ENCODE data around the gene SLC1A1.
"Not testable (repeated sequence)": the region's sequence is repeated elsewhere in the genome, so short reads cannot be mapped to it uniquely, and the experiment has no call there.

The SLC1A1 gene

DNA sequence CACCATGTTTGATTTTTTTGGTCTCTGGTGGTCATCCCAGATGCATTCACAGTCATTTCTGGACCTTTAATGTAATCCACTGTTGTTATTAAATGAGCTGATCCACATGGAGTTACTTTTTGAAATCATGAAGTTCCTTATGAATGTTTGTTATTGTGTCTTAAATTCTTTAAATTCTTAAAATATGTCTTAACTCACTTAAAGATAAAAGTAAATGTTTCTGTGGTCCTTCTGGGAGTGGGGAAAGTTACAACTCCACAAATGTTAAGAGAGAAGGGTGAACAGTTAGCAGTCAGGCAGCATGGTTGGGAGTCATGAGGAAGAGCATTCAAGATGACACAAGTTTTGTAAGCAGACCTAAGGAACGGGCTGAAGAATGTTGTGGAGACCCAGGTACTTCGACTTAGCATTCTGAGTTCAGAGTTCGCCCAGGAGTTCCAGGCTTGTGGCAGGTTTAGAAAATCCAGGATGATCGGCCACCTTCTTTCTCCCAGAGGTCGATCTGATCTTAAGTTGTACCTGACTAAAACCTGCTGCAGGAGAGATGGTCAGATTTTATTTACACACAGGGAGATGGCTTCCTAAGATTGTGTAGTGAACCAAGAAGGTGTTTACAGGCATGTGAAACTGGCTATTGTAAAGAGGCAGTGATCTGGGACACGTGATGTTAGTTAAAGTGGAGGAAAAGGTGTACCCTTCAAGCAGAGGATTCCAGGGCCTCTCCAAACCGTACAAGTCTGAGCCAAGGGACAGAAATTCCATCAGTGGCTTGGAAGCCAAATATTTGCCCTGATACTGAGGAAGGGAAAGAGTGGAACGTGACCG is 17.2 kb downstream of the SLC1A1 start:
- DNase-seq: no peak

DNA sequence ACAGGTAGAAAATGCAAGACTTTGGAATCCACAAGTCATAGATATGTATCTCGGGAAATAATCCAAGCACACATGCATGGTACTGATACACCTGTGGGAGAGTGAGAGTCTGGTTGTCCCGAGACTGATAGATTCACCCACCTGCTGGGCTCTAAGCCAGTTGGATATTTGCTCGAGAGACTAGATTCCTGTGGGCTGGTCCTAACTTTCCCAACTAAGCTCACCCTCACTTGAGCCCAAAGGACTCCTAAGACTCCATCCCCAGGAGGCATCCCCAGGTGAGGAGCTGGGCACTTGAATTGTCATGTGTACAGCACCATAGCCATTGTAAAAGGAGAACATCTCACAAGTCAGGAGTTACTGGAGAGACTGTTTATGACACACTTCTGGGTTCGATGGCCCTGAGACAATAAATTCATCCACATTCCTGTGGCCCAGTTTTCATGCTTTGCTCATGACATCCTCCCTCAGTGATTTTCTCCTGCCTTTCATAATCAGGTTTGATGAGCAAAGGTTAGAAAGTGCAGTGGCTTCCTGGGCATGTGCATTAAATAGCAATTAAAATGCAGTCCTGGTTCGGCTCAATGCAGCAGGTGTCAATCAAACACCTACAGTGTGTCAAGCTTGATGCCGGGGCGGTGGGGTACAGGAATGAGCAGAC is 18.1 kb downstream of the SLC1A1 start:
- no peak for DNase-seq

- no peak for DNase-seq
Observed at GRCh38 chr9:4508907-4509589, 18.8 kb downstream of the SLC1A1 start.

GRCh38 chr9:4509590-4509984 is 19.3 kb downstream of the SLC1A1 start:
- no peak for DNase-seq

DNA sequence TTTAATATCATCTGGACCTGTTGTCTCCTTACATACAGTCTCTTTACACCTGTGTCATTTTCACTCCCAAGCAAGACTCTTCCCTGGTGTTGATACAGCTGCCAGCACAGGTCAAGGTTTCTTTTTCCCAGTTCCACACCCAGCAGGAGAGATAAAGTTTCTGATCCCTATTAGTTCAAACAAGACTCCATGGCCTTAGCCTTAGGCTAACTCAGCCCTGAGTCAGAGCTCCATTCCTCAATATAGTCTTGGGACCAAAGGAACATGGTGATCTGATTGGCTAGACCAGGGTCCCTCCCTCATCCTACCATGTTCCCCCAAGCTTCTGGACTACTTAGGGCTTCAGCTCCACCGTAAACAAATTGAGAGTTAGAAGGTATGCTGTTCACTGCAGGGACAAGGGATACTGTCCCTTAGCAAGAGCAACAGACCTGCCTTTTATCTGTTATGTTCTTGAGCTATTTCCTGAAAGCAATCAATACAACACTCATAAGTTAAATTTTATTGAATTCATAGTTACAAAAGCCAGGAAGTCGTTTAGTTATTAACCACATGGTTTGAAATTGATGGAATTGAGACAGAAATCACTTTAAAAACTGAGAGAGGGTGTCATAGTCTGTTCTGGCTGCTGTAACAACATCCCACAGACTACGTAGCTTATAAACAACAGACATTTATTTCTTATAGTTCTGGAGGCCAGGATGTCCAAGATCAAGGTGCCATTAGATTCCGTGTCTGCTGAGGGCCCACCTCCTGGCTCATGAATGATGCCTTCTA is 20.5 kb downstream of the SLC1A1 start:
- DNase-seq: no peak

- DNase-seq: no peak
Observed at GRCh38 chr9:4514252-4515128, 24.2 kb downstream of the SLC1A1 start.

DNA sequence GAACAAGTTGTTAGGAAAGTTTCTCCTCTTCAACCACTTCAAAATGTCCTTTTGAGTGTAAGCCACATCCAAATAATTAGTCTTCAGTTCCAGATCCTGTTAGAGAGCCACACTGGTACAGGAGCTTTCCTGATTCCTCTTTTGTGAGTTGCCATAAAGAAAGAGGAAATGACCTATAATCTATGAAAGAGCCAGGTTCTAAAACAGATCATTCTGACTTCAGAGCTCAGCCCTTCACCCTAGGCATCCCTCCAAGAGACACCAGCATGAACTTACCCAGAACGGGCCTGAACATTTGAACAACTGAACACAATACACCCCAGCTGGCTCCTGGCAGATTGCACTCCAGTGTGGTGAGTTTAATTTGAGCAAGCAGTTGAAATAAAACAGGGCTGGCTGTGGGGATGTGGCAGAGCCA is 25.7 kb downstream of the SLC1A1 start:
- no peak for DNase-seq

GRCh38 chr9:4517274-4517673 is 27.0 kb downstream of the SLC1A1 start:
- no peak for DNase-seq

DNA sequence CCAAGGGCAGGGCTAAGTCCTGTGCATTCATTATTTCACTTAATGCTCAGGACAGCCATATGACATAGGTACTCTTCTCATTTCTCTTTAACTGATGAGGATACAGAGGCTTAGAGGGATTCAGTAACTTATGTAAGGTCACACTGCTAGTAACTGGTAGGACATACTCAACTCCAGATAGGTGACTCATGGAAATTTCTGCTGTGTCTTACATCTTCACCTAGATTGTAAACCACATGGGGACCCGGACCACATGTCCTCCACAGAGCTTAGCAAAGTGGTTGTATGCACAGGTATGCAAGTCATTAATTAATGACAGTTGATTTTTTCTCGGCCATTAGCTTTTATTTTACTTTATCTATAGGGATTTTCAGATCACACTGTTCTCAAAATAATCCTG is 29.3 kb downstream of the SLC1A1 start:
- DNase-seq: no peak

- DNase-seq: no peak
Observed at GRCh38 chr9:4520055-4520454, 29.8 kb downstream of the SLC1A1 start.

- no peak for DNase-seq
Observed at GRCh38 chr9:4530375-4530774, 40.1 kb downstream of the SLC1A1 start.

DNA sequence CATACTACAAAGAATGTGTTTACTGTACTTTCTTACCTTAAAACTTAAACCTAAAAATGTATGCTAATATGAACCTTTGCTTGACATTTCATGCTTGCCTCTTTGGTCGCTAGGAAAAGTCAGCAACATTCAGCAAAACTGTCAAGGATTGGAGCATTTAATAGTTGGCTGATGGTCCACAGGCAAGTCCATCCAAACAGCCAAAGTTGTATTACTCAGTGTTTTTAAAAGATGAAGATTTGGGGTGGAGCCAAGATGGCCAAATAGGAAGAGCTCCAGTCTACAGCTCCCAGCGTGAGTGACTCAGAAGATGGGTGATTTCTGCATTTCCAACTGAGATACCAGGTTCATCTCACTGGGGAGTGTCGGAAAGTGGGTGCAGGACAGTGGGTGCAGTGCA is 40.6 kb downstream of the SLC1A1 start:
- not testable (repeated sequence) for DNase-seq

GRCh38 chr9:4531355-4531754 is 41.1 kb downstream of the SLC1A1 start:
- DNase-seq: not testable (repeated sequence)

DNA sequence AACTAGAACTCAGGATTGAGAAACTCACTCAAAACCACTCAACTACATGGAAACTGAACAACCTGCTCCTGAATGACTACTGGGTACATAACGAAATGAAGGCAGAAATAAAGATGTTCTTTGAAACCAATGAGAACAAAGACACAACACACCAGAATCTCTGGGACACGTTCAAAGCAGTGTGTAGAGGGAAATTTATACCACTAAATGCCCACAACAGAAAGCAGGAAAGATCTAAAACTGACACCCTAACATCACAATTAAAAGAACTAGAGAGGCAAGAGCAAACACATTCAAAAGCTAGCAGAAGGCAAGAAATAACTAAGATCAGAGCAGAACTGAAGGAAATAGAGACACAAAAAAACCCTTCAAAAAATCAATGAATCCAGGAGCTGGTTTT is 43.6 kb downstream of the SLC1A1 start:
- not testable (repeated sequence) for DNase-seq

- not testable (repeated sequence) for DNase-seq
Observed at GRCh38 chr9:4536196-4536595, 45.9 kb downstream of the SLC1A1 start.

GRCh38 chr9:4537581-4537980 is 47.3 kb downstream of the SLC1A1 start:
- no peak for DNase-seq

- no peak for DNase-seq
Observed at GRCh38 chr9:4538107-4538506, 47.8 kb downstream of the SLC1A1 start.

- no peak for DNase-seq
Observed at GRCh38 chr9:4538621-4539020, 48.4 kb downstream of the SLC1A1 start.

DNA sequence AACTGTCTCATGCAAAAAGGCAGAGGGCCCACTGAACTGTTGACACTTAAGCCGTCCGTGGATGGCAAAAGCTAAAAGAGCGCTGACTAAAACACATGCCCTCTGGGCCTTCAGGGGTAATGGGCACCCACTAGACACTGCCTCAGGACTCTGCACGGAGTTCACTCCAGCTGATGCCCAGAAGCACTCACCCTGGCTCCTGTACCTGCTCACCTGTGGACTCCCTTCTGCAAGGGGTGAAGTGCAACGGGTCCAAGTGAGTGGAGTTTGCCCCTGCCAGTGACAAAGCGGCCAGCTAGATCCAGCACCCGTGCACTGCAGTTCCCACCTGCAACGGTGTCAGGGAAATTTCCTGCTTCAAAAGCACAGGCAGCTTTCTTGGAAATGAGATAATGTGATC is 50.2 kb downstream of the SLC1A1 start:
- DNase-seq: no peak

- DNase-seq: no peak
Observed at GRCh38 chr9:4541281-4541680, 51.0 kb downstream of the SLC1A1 start.

GRCh38 chr9:4541856-4542255 is 51.6 kb downstream of the SLC1A1 start:
- no peak for DNase-seq

DNA sequence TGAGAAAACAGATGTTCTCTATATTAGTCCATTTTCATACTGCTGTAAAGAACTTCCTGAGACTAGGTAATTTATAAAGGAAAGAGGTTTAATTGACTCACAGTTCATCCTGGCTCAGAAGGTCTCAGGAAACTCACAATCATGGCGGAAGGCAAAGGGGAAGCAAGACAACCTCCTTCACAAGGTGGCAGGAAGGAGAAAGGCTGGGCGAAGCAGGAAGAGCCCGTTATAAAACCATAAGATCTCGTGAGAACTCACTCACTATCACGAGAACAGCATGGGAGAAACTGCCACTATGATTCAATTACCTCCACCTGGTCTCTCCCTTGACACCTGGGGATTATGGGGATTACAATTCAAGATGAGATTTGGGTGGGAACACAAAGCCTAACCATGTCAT is 54.4 kb downstream of the SLC1A1 start:
- DNase-seq: not testable (repeated sequence)

All from NCI-H524 treated with DMSO at 0.1 percent for 48 hours (cell line).